PC-3 (cell line): ENCODE data around the gene DNM1. TPM values are rescaled to one million over a fixed set of nuclear protein-coding genes. Genes with fewer than 3 reads are reported as not detected.

Source experiments
- ATAC-seq: fragments of 200-7000 bp; cut with Tn5 transposase; 2 replicates; pipeline ENCODE4 v1.9.1; 2020; ENCODE audit warnings: mild to moderate bottlenecking, moderate library complexity
- BruUV-seq: library from RNA; stranded (reverse); fragments of 400-500 nt; replicated peaks from 2 replicates; lab custom pipeline; 2021; lab: Mats Ljungman, UMichigan
- CTCF ChIA-PET: fragments of 300-600 bp; sonication (Branson Sonifier 250); formaldehyde crosslinking; loops from one replicate; lab custom pipeline; 2022; ENCODE audit warnings: antibody characterized with exemption; lab: Charles Lee
- POLR2A ChIA-PET: fragments of 300-600 bp; sonication (Branson Sonifier 250); formaldehyde crosslinking; loops from one replicate; lab custom pipeline; 2022; ENCODE audit warnings: antibody characterized with exemption; ENCODE audit not compliant: unreplicated experiment; lab: Charles Lee
- DNase-seq: peaks from one replicate; pipeline ENCODE4 v3.0.0-alpha.2; 2015
- H2AFZ ChIP-seq: fragments of 300-600 bp; sonication (generic); 2 replicates; pipeline ENCODE4 v1.6.0; 2016; ENCODE audit warnings: antibody characterized with exemption, low read length
- H3F3A ChIP-seq: fragments of 300-600 bp; sonication (generic); one replicate; pipeline ENCODE4 v1.6.0; 2017; ENCODE audit warnings: antibody characterized with exemption, low read length, control low read depth, mild to moderate bottlenecking; ENCODE audit not compliant: unreplicated experiment
- H3K27ac ChIP-seq: fragments of 300-600 bp; sonication (generic); 2 replicates; pipeline ENCODE4 v1.5.1; 2016; ENCODE audit warnings: mild to moderate bottlenecking, low read length
- H3K27me3 ChIP-seq: fragments of 300-600 bp; sonication (generic); 2 replicates; pipeline ENCODE4 v1.6.1; 2016; ENCODE audit warnings: low read length, mixed read lengths
- H3K36me3 ChIP-seq: fragments of 300-600 bp; sonication (generic); 2 replicates; pipeline ENCODE4 v1.6.1; 2016; ENCODE audit warnings: low read depth, mixed run types, low read length, mixed read lengths
- H3K4me1 ChIP-seq: fragments of 300-600 bp; sonication (generic); 2 replicates; pipeline ENCODE4 v1.5.1; 2016; ENCODE audit warnings: low read length; ENCODE audit not compliant: insufficient read depth
- H3K4me2 ChIP-seq: fragments of 300-600 bp; sonication (generic); 2 replicates; pipeline ENCODE4 v1.6.0; 2016; ENCODE audit warnings: low read length
- H3K4me3 ChIP-seq: fragments of 300-600 bp; sonication (generic); 2 replicates; pipeline ENCODE4 v1.5.1; 2016; ENCODE audit warnings: mild to moderate bottlenecking, low read length, mixed read lengths
- H3K79me2 ChIP-seq: fragments of 300-600 bp; sonication (generic); 2 replicates; pipeline ENCODE4 v1.6.1; 2017; ENCODE audit warnings: low read length, mixed read lengths
- H3K9ac ChIP-seq: fragments of 300-600 bp; sonication (generic); 2 replicates; pipeline ENCODE4 v1.6.0; 2016; ENCODE audit warnings: mild to moderate bottlenecking, low read length
- H3K9me2 ChIP-seq: fragments of 300-600 bp; sonication (generic); replicated peaks from 2 replicates; pipeline ENCODE4 v1.6.1; 2016; ENCODE audit warnings: mixed run types, low read length, mixed read lengths
- H3K9me3 ChIP-seq: fragments of 300-600 bp; sonication (generic); 2 replicates; pipeline ENCODE4 v1.6.1; 2016; ENCODE audit warnings: low read length, mixed read lengths
- H4K20me1 ChIP-seq: fragments of 300-600 bp; sonication (generic); 2 replicates; pipeline ENCODE4 v1.6.1; 2016; ENCODE audit warnings: low read length, mixed read lengths
- CTCF ChIP-seq: fragments of 300-600 bp; sonication (generic); conservative IDR thresholded peaks from 2 replicates; pipeline ENCODE4 v1.5.1; 2017; ENCODE audit warnings: antibody characterized with exemption, low read depth, mild to moderate bottlenecking, low read length
- EZH2 ChIP-seq: fragments of 300-600 bp; sonication (generic); IDR thresholded peaks from one replicate; pipeline ENCODE4 v1.6.1; 2017; ENCODE audit warnings: antibody characterized with exemption, mild to moderate bottlenecking, low read length; ENCODE audit not compliant: unreplicated experiment
- EZH2phosphoT487 ChIP-seq: fragments of 300-600 bp; sonication (generic); IDR thresholded peaks from 2 replicates; pipeline ENCODE4 v1.6.1; 2018; ENCODE audit warnings: mild to moderate bottlenecking, antibody characterized with exemption, low read length, borderline replicate concordance
- intact Hi-C: fragments of 100-400 bp; cut with micrococcal nuclease; formaldehyde crosslinking; loops from 2 replicates; pipeline ENCODE4 v1.9.0; 2023
- total RNA-seq: library from RNA; depleted of rRNA; stranded (reverse); fragments of >200 nt; gene quantifications from 2 replicates; pipeline ENCODE4 v1.2.3, GENCODE V29; 2014

DNM1 gene
- total RNA-seq, 1 experiment from 2014 or later: 24.1 TPM

GRCh38 chr9:128159784-128160602 is 43.2 kb upstream of the DNM1 start, which contains the start of gene BBLN:
BBLN (plus strand) TSS chr9:128160265; CDS start chr9:128160408, 143 bp downstream.
- H3F3A ChIP-seq: no peaks in the 10 kb centered on the region
- ATAC-seq (peak; percentile 77), DNase-seq (peak; percentile 90)
- H3K4me3 ChIP-seq: peak within 1 kb of the TSS; percentile 77
- intact Hi-C loops: loop anchor here (5.0 kb wide), 1 partner anchor 33 kb away; the partner anchor contains the start of gene PTGES2
- TF ChIP-seq EZH2 (no peak), EZH2phosphoT487 (no peak), CTCF (no peak)
- CTCF ChIA-PET: interaction anchor here (0.6 kb wide), 1 partner anchor 95 kb away, joined by 4 read pairs; no protein-coding TSS in a partner anchor
- no peaks in the 10 kb centered on the region for H4K20me1 ChIP-seq
- H3K27me3 ChIP-seq: no peaks in the 10 kb centered on the region
- H3K9me3 ChIP-seq: no peaks in the 10 kb centered on the region
- H3K4me1 ChIP-seq: peaks cover 19% of the 10 kb centered on the region
- POLR2A ChIA-PET: interaction anchor here (0.6 to 0.7 kb wide), 3 partner anchors 31 to 517 kb away, joined by 3 to 7 read pairs (median 4); no protein-coding TSS in a partner anchor
- H3K9me2 ChIP-seq: no peaks in the 10 kb centered on the region
- peak within 1 kb of the TSS; percentile 75 for H3K9ac ChIP-seq
- peak within 1 kb of the TSS; percentile 76 for H2AFZ ChIP-seq
- H3K36me3 ChIP-seq: peaks cover 4% of the 10 kb centered on the region; the same call in 1 of the 2 replicates
- BruUV-seq: no TSS peak
- peak within 1 kb of the TSS; percentile 87 for H3K4me2 ChIP-seq
- peak within 1 kb of the TSS; percentile 63 for H3K27ac ChIP-seq
- peaks cover 22% of the 10 kb centered on the region for H3K79me2 ChIP-seq

GRCh38 chr9:128160603-128160987 is 42.6 kb upstream of the DNM1 start:
- intact Hi-C loops: loop anchor here (5.0 kb wide), 1 partner anchor 33 kb away; the partner anchor contains the start of gene PTGES2
- DNase-seq: no peak
- POLR2A ChIA-PET: interaction anchor here (0.5 to 0.7 kb wide), 3 partner anchors 32 to 220 kb away, joined by 3 to 7 read pairs (median 4); no protein-coding TSS in a partner anchor

More at GRCh38 chr9:128160603-128160987, 42.6 kb upstream of the DNM1 start:
- Histone ChIP-seq H3K9me2 (no peaks in the 10 kb centered on the region), H3K4me1 (peaks cover 19% of the 10 kb centered on the region), H3F3A (no peaks in the 10 kb centered on the region), H3K4me3 (peak overlapping the region; percentile 77), H4K20me1 (no peaks in the 10 kb centered on the region), H3K9ac (peak overlapping the region; percentile 75), H3K4me2 (peak overlapping the region; percentile 85), H3K9me3 (no peaks in the 10 kb centered on the region), H3K36me3 (peaks cover 4% of the 10 kb centered on the region; the same call in 1 of the 2 replicates), H3K79me2 (peaks cover 22% of the 10 kb centered on the region), H3K27me3 (no peaks in the 10 kb centered on the region), H3K27ac (no peak overlapping the region), H2AFZ (peak overlapping the region; percentile 76; the same call in 1 of the 2 replicates)
- no peak for TF ChIP-seq EZH2
- no peak for TF ChIP-seq CTCF
- no peak for TF ChIP-seq EZH2phosphoT487
- peak; percentile 9; the same call in 1 of the 2 replicates for ATAC-seq
- CTCF ChIA-PET: interaction anchor here (0.6 kb wide), 1 partner anchor 94 kb away, joined by 4 read pairs; no protein-coding TSS in a partner anchor
- TSS peak; percentile 59 for BruUV-seq
